GM20000 (cell line): ENCODE results near the gene RAB3IL1.

ENCODE experiments used
- DNase-seq: peaks from one replicate; pipeline ENCODE4 v3.0.0; 2012; ENCODE audit warnings: low spot score
- TF ChIP-seq, protein P1 (sequence below): IDR thresholded peaks from 2 replicates; pipeline ENCODE4 v1.5.1; 2012; ENCODE audit warnings: mild to moderate bottlenecking, control low read depth; ENCODE audit errors: extremely low read depth, missing control alignments

The RAB3IL1 gene

DNA sequence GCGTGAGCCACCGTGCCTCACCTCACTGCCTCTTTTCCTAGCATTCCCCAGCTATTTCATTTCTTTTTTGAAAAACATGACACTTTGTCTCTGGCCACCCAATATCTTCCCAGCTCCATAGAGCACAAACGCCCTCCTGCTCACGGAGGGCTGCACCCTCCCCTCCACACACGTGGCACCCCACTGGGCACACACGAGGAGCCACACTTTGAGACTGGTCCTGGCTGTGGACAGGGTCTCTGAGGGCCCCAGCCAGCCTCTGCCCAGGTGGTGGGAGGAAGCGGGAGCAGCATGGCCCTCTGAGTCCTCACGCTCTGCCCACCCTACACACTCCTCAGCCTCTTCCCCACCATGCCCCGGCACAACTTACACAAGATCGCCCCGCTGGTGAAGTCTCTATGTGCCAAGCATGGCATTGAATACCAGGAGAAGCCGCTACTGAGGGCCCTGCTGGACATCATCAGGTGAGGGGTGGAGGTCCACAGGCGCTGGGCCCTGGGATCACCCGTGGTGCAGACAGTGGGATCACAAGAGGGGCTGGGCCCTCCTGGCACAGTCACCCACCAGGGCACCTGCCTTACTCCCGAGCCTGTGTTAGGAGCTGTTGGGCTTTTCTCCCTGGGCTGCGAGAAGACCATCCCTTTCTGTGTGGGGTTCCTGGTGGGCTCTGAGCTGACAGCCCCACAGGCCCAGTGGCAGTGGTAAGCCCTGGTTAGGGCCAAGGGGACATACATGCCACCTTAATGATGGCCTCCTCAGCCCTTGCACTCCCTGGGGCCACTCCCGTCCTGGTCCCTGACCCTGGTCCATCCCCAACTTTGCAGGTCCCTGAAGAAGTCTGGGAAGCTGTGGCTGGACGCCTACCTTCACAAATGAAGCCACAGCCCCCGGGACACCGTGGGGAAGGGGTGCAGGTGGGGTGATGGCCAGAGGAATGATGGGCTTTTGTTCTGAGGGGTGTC is 52.3 kb downstream of the RAB3IL1 start:
- TF ChIP-seq, protein P1, sequence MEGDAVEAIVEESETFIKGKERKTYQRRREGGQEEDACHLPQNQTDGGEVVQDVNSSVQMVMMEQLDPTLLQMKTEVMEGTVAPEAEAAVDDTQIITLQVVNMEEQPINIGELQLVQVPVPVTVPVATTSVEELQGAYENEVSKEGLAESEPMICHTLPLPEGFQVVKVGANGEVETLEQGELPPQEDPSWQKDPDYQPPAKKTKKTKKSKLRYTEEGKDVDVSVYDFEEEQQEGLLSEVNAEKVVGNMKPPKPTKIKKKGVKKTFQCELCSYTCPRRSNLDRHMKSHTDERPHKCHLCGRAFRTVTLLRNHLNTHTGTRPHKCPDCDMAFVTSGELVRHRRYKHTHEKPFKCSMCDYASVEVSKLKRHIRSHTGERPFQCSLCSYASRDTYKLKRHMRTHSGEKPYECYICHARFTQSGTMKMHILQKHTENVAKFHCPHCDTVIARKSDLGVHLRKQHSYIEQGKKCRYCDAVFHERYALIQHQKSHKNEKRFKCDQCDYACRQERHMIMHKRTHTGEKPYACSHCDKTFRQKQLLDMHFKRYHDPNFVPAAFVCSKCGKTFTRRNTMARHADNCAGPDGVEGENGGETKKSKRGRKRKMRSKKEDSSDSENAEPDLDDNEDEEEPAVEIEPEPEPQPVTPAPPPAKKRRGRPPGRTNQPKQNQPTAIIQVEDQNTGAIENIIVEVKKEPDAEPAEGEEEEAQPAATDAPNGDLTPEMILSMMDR = no peak
- no peak for DNase-seq

DNA sequence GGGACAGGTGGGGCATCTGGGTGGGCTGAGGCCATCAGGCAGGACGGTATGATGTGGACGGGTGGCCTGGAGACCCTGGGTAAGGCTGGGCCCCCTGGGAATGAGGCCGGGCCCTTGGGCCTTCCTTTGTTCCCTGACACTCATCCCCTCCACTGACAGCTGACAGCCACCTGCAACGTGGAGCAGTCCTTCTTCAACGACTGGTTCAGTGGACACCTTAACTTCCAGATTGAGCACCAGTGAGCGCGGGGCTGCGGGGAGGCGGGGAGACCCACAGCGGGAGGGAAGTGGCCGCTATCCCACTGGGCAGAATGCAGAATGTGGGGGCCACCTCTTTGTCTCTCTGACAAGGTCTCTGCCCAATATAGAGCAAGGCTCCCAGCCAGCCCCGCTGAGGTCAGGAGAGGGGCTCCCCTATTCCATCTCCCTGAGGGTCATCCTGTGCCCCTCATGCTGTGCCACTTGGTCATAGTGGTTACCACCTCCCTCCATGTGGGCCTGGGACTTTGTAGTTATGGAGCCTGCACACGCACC is 53.8 kb downstream of the RAB3IL1 start:
- no peak for DNase-seq
- TF ChIP-seq, protein P1 = no peak

DNA sequence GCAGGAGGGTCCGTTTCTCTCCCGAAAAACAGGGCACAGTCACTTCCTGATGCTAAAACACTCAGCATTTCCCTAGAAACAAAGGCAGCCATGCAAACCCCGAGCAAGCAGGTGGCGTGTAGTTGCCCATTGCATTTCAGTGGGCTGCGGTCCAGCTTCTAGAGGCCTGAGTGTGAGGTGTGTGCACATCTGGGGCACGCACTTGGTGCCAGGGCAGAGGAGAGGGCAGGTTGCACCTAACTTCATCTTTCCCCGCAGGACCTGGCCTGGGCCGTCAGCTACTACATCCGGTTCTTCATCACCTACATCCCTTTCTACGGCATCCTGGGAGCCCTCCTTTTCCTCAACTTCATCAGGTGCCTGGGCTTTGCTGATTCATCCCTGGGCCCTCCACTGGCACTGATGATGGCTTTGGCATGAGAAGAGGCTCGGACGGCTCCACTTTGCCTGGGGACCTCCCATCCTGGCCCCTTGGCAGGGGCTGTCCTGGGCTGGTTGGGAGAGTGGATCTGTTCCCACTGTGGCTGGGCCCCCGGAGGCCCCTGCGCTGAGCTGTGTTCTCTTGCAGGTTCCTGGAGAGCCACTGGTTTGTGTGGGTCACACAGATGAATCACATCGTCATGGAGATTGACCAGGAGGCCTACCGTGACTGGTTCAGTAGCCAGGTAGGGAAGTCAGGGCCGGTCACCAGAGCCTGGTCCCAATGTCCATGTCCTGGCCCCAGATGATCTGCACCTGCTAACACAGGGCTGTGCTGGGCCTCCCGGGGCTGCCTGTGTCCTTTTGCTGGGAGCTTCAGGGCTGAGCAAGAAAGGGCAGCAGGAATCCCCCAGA is 54.4 kb downstream of the RAB3IL1 start:
- DNase-seq = no peak
- TF ChIP-seq, protein P1 = no peak

DNA sequence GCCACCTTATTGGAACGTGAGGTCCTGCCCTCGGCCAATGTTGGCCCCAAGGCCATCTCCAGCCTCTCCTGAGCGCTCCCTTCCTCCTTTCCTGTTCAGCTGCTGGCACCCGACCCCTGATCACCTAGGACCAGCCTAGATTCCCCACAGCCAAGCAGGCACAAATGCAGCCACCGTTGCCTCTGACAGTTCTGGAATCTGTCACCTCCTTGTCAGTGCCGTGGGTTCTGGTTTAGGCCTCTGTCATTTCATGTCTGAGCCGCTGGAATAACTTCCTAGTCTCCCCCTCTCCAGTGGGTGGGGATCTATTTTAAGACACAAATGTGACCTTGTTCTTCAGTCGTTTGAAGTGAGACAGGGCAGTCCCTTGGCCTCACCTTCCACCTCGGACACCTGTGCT is 55.7 kb downstream of the RAB3IL1 start:
- TF ChIP-seq, protein P1 = no peak
- DNase-seq = no peak

DNA sequence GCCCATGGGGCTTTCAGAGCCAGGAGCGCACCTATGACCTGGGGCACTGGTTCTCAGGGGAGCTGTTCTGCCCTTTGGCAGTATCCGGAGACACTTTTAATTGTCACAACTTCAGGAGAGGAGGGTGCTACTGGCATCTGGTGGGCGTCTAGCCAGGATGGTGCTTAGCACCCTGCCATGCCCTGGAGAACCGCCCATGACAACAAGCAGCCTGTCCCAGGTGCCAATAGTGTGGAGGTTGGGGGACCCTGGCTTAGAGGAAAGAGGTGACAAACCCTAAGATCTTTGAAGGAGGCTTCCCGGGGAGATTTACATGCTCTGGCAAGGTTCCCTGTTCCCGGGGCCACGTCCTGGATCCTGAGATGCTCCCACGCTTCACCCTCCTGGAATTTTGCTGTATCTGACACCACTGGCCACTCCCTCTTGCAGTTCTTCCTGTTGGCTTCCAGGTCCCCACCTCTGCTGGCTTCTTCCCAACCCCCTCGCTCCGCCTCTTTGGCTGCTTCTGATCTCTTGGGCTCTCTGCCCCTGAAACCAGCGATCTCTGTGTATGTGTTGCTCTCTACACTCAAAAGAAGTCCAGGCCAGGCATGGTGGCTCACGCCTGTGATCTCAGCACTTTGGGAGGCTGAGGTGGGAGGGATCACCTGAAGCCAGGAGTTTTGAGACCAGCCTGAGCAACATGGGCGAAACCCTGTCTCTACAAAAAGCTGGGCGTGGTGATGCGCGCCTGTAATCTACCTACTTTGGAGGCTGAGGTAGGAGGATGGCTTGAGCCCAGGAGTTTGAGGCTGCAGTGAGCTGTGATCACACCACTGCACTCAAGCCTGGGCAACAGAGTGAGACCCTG is 57.1 kb downstream of the RAB3IL1 start:
- TF ChIP-seq, protein P1 = no peak
- DNase-seq = no peak

DNA sequence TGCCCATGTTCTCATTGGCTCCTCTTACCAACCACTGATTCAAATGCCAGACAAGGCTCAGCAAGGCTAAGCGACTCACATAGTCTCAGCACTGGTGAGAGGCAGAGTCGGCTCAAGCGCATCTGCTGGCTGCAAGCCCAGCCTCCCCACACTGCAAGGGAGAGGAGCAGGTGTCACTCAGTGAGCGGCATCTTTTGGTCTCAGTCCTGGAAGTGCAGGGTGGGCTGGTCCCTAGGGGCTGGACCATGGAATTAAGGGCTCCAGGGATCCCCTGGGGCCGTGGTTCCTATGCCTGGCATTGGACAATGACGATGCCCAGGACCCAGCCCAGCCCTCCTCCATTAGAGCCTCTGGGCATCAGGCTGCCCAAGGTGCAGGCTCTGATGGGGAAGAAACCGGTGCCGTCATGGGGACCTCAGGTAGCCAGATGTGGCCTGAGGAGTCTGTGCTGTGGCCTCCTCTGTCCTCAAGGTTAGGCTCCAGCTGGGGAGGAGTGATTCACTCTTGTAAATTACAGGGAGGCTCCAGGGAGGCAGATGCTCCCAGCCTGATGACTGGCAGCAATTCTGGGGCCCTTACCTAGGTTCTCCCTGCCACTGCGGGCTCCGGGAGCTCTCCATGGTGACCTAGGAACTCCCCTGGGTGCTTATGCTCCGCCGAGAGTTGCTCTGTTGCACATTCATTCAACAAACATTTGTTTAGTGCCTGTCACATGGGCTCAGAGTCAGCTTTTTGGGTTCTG is 61.3 kb downstream of the RAB3IL1 start:
- no peak for DNase-seq

More for the DNA sequence above, 61.3 kb downstream of the RAB3IL1 start:
- TF ChIP-seq, protein P1 = no peak
